ENCODE measurements around the gene ARL5C.
"Not testable (repeated sequence)": the region's sequence is repeated elsewhere in the genome, so short reads cannot be mapped to it uniquely, and the experiment has no call there.

The ARL5C gene

DNA sequence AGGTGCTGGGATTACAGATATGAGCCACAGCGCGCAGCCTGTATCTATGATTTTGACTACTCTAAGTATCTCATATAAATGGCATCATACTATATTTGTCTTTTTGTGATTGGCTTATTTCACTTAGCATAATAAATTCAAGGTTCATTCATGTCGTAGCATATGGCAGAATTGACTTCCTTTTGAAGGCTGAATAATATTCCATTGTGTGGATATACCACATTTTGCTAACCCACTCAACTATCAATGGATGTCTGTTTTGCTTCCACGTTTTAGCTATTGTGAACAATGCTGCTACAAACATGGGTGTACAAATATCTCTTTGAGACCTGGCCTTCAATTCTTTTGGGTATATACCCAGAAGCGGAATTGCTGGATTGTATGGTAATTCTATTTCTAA lies 24.7 kb downstream of the ARL5C start:
- no peak for DNase-seq (ENCODE audit: low read depth)

GRCh38 chr17:39139561-39139960 lies 26.4 kb downstream of the ARL5C start:
- DNase-seq (ENCODE audit: low read depth) = no peak

- peak; percentile 62 for DNase-seq (ENCODE audit: low read depth)
Measured at GRCh38 chr17:39139161-39139511, 26.8 kb downstream of the ARL5C start.

GRCh38 chr17:39138431-39139160 lies 27.4 kb downstream of the ARL5C start:
- no peak for DNase-seq (ENCODE audit: low read depth)

DNA sequence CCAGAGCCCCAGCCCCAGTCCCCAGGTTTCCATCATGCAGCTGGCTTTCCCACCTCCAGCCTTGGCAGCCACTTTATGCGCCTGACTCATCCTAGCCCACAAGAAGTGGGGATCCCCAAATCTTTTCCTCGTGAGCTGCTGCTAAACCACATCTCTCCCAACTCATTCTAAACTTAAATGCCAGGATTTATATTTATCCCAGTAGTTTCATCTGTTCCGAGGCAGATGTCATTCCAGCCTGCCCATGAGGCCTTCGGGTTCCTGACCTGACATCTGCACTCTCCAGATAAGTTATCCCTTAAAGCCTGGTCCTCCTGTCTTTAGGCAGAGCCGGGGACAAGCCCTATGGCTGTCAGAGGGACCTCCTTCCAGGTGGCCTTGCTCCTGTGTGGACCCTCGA lies 31.1 kb downstream of the ARL5C start:
- no peak for DNase-seq (ENCODE audit: low read depth)

DNA sequence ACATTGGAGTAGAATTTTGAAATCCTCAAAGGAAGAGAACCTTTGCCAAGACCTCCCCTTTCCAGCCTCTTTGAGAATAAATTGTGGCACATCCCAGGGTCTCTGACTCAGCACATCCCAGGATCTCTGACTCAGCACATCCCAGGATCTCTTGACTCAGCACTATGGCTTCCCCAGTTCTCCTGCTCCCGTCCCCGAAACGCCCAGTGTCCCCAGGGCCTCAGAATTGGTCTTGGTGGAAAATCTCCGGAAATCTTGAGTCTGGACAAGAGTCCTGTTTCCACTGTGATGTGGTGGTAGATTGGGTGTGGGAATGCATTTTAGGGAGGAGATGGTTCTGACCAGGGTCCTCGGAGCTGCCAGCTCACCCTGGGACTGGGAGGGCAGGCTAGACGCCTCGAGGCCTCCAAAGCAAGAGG lies 33.8 kb downstream of the ARL5C start:
- peak; percentile 32 for DNase-seq (ENCODE audit: low read depth)

DNA sequence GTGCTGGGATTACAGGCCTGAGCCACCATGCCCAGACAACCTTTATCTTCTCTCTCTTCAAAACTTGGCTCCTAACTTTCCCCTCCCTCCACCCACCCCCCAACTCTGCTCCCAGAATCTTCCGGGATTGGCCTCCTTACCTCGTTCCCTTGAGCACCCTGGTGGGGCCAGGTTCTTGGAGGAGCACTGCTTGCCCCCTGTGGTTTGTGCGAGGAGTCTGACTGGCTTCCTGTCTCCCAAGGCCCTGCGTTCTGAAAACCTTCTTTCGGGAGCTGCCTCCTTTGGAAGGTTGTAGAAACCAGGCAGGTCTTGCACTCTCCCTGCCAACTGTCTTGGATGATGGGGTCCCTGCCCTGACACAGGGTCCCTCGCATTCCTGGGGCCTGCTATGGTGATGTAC lies 34.3 kb downstream of the ARL5C start:
- DNase-seq (ENCODE audit: low read depth) = no peak

DNA sequence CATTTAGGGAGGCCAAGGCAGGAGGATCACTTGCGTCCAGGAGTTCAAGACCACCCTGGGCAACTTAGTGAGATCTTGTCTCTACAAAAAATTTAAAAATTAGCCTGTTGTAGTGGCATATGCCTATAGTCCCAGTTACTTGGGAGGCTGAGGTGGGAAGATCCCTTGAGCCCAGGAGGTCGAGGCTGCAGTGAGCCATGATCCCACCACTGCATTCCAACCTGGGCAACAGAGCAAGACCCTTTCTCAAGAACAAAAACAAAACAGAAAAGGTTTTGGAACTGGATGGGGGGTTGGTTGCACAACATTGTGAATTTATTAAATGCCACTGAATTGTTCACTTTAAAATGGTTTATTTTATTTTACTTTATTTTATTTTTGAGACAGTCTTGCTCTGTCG lies 35.8 kb downstream of the ARL5C start:
- DNase-seq (ENCODE audit: low read depth) = no peak

GRCh38 chr17:39129544-39129943 lies 36.4 kb downstream of the ARL5C start:
- DNase-seq (ENCODE audit: low read depth) = not testable (repeated sequence)

GRCh38 chr17:39126436-39126835 lies 39.5 kb downstream of the ARL5C start:
- DNase-seq (ENCODE audit: low read depth) = no peak

GRCh38 chr17:39125143-39125875 lies 40.7 kb downstream of the ARL5C start:
- no peak for DNase-seq (ENCODE audit: low read depth)

- no peak for DNase-seq (ENCODE audit: low read depth)
Measured at GRCh38 chr17:39123627-39124026, 42.3 kb downstream of the ARL5C start.

DNA sequence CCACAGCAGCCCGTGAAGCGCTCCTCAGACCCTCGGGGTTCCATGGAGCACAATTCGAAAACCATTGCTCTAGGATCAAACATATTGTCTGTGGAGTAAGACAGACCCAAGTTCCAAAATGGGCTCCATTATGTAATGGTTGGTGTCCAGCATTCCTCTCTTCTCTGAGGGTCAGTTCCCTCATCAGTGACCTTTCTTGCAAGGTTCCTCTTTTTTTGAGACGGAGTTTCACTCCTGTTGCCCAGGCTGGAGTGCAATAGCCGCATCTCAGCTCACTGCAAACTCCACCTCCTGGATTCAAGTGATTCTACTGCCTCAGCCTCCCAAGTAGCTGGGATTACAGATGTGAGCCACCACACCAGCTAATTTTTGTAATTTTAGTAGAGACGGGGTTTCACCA lies 43.0 kb downstream of the ARL5C start:
- no peak for DNase-seq (ENCODE audit: low read depth)

GRCh38 chr17:39121919-39122318 lies 44.0 kb downstream of the ARL5C start:
- not testable (repeated sequence) for DNase-seq (ENCODE audit: low read depth)

DNA sequence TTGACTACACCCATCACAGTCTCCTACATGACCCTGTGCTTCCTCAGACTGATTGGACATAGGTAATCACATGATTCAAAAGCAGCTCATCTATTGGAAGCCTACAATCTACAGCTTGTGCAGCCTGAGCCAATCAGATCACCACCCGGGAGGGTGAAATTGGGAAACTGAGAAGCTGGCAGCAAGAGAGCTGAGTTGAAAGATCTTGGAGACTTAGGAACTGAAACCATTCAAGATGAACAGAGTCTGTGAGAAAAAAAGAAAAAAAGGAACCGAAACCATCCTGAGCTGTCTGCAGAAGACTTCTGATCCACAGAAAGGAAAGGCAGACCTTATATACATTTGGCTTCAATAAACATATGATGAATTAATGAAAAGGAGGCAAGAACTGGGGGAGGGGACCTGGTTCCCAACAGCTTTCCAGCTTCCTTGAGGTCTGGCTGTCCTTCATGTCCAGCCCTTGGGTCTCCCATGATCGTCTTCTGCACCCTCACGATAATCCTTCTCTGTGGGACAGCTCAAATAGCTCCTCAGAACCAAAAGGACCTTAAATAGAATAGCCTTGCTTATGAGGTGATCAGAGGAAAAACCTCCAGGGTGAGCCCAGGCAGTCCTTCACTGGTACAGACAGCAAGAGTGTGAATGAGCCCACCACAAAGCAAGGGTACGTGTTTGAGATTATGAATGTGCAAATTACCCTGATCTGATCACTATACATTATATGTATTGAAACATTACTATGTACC lies 47.1 kb downstream of the ARL5C start:
- no peak for DNase-seq (ENCODE audit: low read depth)

DNA sequence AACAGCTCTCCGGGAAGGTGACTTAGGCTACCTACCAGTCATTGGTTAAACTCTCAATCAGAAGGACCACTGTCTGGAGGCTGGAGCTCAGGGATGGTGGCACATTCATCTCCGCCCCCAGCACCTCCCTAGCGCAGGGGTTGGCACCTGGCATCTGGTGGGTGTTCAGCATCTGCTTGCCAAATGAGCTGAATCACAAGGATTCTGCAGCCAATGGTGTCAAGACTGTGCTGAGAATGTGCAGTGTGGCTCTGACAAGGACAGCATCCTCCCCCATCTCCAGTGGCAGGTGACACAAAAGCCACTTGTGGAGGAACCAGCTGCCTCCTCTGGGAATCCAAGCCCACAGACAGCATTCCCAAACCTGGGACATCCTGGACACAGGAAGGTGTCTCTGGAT lies 49.7 kb downstream of the ARL5C start:
- DNase-seq (ENCODE audit: low read depth) = no peak

DNA sequence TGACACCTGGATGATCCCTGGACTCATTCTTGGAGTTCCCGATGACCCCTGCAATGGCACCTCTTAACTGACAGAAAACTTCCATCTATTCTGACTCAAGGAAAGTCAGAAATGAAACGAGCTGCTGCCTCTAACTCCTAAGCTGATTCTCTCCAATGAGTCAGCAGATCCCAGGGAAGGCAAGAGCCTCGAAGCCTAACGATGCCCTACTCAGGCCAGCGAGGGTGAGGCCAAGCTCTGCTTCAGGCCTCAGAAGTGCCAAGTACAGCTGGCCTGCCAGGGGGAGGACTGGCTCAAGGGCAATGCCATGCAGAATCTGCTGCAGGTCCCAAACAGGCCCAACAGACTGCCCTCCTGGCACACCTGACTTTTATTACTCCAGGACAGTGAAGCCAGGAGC lies 50.8 kb downstream of the ARL5C start:
- DNase-seq (ENCODE audit: low read depth) = no peak

DNA sequence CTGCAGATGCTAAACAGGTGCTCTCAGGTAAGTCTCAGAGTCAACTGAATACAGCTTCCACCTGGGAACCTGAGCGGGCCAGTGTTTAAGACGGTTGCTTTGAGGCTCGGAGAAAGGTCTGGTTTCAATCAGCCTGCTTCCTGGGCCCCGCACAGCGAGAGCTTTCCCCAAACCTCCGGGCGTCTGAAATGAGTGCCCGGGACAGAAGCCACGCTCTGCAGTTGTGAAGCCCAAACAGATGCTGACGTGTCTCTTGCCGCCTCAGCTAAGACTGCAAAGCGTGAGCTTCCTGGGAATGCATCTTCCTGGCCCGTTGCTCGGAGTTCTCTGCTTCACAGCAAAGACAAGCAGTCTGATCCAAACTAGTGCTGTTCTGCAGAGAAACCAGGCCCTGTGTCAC lies 51.2 kb downstream of the ARL5C start:
- DNase-seq (ENCODE audit: low read depth) = no peak

DNA sequence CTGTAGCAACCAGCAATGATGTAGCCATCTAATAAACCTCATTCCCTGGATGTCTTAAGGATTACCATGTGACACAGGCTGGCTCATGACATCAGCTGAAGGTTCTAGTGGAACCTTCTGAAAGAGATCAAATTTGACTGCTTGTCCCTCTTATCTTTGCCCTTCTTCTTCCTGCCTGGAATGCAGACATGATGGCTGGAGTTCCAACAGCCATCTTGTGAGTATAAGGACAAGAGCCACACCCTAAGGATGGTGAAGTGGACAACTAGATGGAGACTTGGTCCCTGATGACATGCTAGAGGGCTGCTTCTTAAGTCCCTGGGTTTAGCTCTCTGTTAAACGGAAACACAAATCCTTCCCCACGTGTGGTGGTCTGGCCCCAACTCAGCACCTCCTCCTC lies 52.1 kb downstream of the ARL5C start:
- DNase-seq (ENCODE audit: low read depth) = no peak

GRCh38 chr17:39110435-39111136 lies 55.4 kb downstream of the ARL5C start:
- no peak for DNase-seq (ENCODE audit: low read depth)

DNA sequence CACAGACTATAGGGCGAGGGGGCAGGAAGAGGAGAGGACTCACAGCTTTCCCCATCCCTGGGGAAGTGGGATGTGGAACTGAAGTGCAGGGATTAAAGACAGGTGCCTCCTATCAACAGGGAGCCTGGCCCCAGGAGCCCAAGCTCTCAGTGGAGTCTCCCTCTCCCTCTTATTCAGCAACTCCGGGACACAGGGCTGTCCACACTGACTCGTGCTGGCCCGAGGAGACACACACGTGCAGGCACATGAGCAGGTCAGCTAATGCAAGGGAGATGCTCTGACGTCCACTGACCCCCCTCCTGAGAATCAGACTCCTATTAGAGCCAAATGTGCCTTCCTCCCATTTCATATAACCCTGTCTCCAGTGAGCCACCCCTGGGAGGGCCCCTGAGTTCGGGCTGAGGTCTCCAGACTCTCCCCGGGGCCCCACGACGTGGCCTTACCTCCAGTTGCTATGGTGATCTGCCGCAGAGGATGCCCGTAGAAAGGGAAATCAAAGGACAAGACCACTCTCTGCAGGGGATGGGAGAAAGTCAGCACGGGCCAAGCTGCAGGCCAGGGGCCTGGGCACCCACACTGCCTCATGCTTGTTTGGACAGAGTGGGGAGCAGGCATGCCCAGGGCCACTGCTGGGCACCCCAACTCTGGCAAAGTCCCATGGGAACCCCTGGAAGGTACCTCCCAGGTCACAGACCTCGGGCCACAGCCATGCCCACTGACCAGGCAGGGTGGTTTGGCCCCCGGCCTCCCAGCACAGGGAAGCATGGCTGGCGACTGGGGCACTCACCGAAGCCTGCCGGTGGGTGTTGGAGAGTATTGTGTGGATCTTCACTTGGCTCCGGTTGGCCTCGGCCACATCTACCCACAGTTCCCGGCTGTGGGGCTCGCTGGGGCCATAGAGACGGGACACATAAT lies 57.2 kb downstream of the ARL5C start:
- no peak for DNase-seq (ENCODE audit: low read depth)

Data from HS-5 (cell line).